Activated CD8-positive, alpha-beta memory T cell treated with anti-CD3 and anti-CD28 coated beads for 4 hours (primary cell): Measurements from ENCODE around the gene COBL.

Source experiments
- DNase-seq, 2 donors: peaks; one replicate each; pipeline ENCODE4 v3.0.0-alpha.2; 2020; ENCODE audit warnings: low read depth in 2 of 2

COBL gene

GRCh38 chr7:51276967-51277366 is 39.6 kb downstream of the COBL start:
- no peak for DNase-seq

DNA sequence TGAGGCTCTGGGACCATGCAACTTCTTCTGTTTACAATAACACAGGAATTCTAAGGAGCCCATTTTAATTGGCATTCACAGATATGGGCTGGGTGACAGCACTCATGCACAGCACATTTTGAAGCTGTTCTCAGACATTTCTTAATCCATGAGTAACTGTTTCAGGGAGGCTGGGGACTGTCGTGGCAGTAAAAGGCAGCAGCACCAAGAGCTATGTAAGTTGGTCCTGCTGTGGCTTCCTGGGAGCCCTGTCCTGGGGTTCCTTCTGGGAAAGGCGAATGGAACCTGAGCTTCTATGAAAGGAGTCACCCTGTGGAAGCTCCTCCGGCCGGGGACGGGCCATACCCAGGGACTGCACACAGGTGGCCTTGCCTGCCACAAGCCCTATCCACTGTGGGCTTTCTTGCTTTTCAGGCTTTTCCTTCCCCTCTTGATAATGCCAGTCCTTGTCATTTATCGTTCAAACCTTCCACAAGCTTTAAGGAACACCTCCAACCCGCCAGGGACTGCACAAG is 40.5 kb downstream of the COBL start:
- no peak for DNase-seq

GRCh38 chr7:51275532-51275931 is 41.1 kb downstream of the COBL start:
- no peak for DNase-seq

GRCh38 chr7:51274955-51275354 is 41.7 kb downstream of the COBL start:
- DNase-seq = no peak

GRCh38 chr7:51274001-51274400 is 42.6 kb downstream of the COBL start:
- DNase-seq = no peak

DNA sequence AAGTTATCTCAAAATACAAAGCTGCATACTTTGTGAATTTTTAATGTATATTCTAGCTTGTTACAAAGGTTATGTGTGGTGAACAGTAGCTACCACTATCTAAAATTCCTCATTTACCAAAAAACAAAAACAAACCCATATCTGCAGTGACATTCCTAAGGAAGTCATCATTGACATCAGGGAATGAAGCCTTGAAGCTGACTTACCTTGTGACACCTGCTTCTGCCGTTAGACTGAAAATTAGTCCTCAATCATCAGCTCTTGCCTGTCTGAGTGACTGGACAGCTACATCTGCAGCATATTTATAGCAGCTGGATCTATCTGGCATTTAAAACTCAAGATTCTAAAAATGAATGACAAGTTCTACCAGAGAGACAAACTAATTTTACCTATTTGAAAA is 43.2 kb downstream of the COBL start:
- DNase-seq = no peak

GRCh38 chr7:51270965-51271364 is 45.6 kb downstream of the COBL start:
- no peak for DNase-seq

DNA sequence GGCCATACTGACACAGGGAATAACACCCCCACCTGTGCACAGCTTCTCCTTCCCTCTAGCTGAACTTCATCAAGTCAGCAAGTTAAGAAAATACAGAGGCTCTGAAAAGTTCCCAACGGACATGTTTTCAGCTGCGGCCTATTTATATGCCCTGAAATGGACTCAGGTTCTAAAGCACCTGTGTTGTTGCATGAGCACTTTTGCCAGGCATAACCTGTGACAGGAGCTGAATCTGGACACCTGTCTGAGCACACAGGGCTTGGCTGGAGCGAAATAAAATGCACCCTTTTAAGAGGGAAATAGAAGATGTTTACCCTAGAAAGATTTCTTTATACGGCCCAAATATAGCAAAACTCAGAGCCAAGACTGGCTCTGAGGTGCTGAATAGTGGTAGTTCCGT is 46.7 kb downstream of the COBL start:
- DNase-seq = no peak

DNA sequence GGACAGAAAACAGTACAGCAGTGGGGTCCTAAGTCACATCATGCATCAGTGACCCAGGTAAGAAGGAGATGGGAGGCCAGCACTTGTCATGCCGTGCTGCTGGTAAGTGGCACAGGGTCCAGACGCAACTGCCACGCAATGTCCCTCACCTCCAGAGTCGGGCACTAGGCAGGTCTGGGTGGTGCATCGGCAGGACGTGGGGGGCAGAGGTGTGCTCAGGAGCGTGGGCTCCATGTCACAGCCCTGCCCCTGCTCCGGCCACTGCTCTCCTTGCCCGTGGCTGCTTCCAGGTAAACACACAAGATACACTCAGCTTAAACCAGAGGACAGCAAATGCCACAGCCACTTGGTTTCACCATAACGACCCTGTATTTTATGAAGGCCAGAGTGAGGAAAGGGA is 47.3 kb downstream of the COBL start:
- no peak for DNase-seq

GRCh38 chr7:51268859-51269258 is 47.8 kb downstream of the COBL start:
- no peak for DNase-seq

GRCh38 chr7:51267169-51267568 is 49.4 kb downstream of the COBL start:
- DNase-seq = no peak

DNA sequence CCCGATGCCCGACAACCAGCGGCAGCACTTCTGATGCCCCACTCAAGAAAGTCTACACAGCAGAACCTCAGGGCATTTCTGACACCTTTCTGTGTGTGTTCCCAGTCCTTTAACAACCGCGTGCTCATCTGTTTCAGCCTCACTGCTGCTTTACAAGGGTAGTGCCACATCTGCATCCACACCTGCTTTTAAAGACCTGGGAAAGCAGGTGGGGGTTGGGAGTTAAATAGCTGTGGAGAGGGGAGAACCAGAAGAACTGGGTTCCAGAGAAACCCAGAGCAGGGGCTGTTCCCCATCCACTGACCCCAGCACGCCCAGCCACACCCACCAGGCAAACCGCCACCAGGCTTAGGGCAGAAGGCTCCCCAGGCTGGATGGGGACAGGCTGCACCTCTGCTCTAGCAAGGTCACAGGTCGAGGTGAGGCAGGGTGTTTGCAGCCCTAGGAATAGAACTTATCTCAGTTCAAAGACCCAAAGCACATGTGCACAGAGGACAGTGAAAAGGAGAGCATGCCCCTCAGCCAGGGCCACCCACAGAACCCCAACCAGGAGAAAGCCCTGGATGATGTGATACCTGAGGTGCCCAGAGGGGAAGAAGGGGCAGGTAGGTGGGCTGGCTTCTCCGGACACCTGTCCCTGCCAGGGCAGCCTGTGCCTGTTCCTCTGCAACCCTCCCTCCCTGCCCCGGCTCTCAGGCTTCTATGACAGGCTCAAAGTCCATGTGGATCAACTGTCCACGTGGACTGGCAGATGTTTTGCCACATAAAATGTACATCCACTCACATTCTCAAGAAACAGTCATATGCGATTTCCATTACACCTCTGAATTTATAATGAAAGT is 51.3 kb downstream of the COBL start:
- DNase-seq = no peak

DNA sequence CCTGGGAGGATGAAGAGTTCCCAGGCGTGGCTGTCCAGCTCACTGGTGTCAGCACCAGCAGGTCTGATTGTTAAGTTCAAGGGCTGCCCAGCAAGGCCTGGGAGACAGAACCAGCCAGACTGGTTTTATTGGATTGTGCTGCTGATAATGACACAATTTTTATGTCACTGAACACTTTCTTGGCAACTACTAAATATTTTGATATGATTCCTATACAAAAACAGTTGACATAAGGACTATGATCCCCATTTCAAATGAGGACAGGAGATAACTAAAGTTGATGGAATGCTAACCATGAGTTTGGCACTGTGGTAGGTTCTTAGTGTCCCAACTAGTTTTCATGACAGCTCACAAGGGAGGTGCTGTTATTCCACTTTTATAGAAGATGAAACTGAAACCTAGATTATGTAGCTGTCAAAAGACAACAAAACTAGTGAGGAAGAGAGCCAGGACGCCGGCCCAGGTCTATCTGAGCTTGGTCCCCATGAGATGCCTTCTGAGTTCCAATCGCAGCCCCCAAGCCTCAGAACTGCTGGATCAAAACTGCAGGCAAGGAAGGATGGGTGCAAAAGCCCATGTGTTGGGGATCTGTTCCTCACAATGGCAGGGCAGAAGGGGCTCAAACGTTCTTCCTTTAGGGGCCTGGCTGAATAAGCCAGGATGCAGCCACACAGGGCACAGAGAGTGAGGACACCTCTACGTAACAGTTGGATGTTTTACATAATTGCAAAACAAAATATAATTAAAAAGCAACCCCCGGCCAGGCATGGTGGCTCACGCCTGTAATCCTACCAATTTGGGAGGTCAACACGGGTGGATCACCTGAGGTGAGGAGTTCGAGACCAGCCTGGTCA is 52.8 kb downstream of the COBL start:
- DNase-seq = no peak

GRCh38 chr7:51262796-51263531 is 53.6 kb downstream of the COBL start:
- no peak for DNase-seq

DNA sequence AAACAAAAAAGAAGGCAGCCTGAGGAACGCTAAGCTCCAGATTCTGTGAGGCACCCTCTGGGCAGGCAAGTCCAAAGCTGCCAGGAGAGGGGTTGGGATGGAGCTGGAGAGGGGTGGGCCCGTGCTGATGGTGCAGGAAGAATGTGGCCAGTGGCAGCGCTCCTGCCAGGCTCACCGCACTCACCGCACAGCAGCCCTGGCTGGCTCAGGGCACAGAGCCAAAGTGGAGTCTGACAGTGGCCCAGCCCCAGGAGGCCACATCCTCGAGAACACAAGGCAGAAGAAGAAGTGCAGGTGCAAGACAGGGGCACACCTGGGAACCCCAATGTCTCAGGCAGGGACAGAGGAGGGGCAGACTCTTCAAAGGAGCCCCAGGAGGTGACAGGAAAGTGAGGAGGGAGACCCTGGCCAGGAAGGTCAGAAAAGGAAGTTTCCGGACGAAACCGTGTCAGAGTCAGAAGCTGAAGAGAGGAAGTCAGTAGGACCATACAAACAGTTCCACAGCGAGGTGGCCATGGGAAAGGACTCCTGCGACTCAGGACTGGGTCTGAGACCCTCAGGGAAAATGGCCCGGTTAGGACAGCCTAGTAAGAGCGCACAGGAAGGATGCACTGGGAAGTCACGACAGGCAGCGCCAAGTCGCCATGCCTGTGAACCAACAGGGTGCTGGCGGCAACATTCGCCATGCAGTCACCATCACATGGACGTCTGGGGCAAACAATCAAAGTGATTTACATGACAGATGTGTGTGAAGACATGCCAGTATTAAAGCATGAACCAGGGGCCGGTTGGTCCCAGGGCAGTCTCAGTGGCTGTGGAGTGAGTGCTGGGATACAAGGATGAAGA is 54.4 kb downstream of the COBL start:
- no peak for DNase-seq

DNA sequence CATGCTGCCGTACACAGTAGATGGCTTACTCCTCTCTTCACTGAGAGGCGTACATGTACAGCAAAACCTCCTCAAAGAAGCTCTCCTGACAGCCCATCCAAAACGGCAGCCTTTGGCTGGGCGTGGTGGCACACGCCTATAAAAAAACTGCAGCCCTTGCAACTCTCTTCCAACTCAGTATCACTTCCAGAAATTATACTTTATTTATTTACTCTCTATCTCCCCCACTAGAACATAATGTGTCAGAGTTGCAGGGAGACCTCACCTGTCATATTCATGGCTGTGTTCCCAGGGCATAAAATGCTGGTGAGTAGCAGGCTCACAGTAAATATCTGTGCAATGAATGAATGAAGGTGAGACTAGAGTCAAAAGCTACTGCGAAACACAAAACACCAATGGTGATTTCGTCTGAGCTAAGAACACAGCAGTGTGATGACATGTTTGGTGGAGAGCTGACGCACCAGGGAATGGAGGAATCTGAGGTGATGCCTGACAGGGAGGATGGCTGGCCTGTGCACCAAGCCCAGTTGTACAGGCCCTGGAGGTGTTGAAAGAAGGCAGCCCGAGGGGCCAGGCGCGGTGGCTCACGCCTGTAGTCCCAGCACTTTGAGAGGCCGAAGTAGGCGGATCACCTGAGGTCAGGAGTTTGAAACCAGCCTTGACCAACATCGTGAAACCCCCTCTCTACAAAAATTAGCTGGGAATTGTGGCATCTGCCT is 55.3 kb downstream of the COBL start:
- DNase-seq = no peak

GRCh38 chr7:51260516-51260915 is 56.1 kb downstream of the COBL start:
- DNase-seq = no peak

GRCh38 chr7:51259766-51260165 is 56.8 kb downstream of the COBL start:
- no peak for DNase-seq

DNA sequence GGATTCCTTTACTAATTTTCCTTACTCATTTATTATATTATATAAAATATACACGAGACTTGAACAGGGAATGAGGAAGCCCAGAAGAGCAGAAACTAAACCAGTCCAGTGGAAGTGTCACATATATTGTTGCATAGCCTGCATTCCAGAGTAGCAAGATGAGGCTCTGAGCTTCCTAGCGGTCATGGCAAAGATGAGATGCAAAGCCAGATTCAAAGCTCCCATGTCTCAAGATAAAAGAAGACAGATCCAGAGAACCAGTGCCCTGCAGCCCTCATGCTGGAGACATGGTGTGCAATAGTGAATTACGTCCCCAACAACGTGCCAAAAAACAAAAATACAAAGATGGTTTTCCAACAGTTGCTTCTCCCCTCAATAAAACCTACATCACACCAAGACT is 59.7 kb downstream of the COBL start:
- DNase-seq = no peak

GRCh38 chr7:51256209-51256781 is 60.3 kb downstream of the COBL start:
- no peak for DNase-seq
